Peyer's patch (tissue), 4 donors: Measurements from ENCODE around the gene LMTK3.

Source experiments
- POLR2A ChIP-seq, 2 donors: fragments of 450-650 bp; IDR thresholded peaks; one replicate each; pipeline ENCODE4 v1.5.1; 2017; ENCODE audit warnings: antibody characterized with exemption in 2 of 2, mild to moderate bottlenecking in 2 of 2, moderate library complexity in 2 of 2
- TF ChIP-seq, protein P1 (sequence below), 6 experiments: fragments of 450-650 bp in 4 of 6; fragments of 200-600 bp in 2 of 6; sonication (generic) in 1 of 6; IDR thresholded peaks; one replicate each; pipeline ENCODE4 v1.5.1; 2017 to 2019; ENCODE audit warnings: antibody characterized with exemption in 6 of 6, mild to moderate bottlenecking in 3 of 6, moderate library complexity in 1 of 6

GRCh38 chr19:48508729-48509411 lies 2.8 kb downstream of the LMTK3 start:
- TF ChIP-seq, protein P1, sequence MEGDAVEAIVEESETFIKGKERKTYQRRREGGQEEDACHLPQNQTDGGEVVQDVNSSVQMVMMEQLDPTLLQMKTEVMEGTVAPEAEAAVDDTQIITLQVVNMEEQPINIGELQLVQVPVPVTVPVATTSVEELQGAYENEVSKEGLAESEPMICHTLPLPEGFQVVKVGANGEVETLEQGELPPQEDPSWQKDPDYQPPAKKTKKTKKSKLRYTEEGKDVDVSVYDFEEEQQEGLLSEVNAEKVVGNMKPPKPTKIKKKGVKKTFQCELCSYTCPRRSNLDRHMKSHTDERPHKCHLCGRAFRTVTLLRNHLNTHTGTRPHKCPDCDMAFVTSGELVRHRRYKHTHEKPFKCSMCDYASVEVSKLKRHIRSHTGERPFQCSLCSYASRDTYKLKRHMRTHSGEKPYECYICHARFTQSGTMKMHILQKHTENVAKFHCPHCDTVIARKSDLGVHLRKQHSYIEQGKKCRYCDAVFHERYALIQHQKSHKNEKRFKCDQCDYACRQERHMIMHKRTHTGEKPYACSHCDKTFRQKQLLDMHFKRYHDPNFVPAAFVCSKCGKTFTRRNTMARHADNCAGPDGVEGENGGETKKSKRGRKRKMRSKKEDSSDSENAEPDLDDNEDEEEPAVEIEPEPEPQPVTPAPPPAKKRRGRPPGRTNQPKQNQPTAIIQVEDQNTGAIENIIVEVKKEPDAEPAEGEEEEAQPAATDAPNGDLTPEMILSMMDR (IDR thresholded peaks at IDR 0.05), result no peak
- no peak for TF ChIP-seq POLR2A (IDR thresholded peaks at IDR 0.05)
